Activated CD4-positive, CD25-positive, alpha-beta regulatory T cell treated with anti-CD3 and anti-CD28 coated beads, Interleukin-2, amount 50 U/mL, for 72 hours (primary cell): ENCODE measurements around the gene SBNO1.
"Not testable (repeated sequence)": the region's sequence is repeated elsewhere in the genome, so short reads cannot be mapped to it uniquely, and the experiment has no call there.

ENCODE experiments used
- DNase-seq: peaks from one replicate; pipeline ENCODE4 v3.0.0; 2021

The SBNO1 gene

DNA sequence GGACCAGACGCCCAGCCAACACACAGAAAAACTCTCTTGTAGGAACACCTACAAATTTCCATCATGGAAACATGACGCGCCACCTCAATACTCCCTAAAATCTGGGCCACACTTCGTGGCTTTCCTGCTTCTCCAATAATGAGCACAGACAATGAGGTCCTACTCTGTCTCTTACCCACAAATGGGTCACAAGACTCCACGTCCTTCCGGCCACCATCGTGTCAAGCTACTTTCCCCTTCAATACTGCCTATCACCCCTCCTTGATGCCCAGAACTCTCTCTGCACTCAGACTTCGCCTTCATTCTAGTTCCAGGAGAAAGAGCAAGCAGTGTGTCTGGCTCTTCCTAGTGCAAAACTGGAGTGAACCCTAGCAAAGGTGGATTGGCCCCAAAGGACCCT lies 28.1 kb downstream of the SBNO1 start:
- DNase-seq: no peak

GRCh38 chr12:123335490-123335889 lies 29.2 kb downstream of the SBNO1 start:
- DNase-seq: no peak

- DNase-seq: no peak
These were observed 34.8 kb downstream of the SBNO1 start for GRCh38 chr12:123329799-123330198.

GRCh38 chr12:123319826-123320225 lies 44.8 kb downstream of the SBNO1 start:
- no peak for DNase-seq

DNA sequence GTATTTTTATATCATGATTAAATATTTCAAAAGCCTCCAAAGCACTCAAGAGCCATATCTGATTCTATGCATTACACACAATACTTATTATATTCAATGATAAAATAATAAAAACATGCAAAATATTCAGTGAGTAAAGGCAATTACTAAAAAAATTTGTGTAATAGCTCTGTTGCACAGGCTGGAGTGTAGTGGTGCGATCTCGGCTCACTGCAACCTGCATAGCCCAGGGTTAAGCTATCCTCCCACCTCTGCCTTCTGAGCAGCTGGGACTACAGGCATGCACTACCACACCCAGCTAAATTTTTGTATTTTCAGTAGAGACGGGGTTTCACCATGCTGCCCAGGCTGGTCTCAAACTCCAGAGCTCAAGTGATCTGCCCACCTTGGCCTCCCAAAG lies 45.4 kb downstream of the SBNO1 start:
- DNase-seq: no peak

- not testable (repeated sequence) for DNase-seq
These were observed 51.6 kb downstream of the SBNO1 start for GRCh38 chr12:123313046-123313445.

DNA sequence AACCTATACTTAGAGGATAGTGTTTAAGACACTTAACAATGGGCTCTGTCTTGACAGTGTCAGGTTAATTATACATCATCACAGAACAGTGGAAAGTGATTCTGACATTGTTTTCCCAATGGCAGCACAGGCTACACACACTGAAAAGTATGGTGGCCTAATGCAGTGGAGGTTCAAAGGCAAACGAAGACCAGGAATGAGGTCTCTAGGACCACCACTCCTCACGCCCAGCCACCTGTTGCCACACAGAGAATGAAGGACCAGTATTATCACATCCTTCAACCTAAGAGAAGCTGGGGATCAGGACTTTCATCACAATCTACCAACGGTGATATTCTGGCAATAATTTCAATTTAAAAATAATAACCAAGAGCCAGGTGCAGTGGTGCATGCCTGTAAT lies 58.4 kb downstream of the SBNO1 start:
- DNase-seq: no peak

- DNase-seq: no peak
These were observed 59.5 kb downstream of the SBNO1 start for GRCh38 chr12:123305136-123305535.

GRCh38 chr12:123293178-123293760 lies 71.4 kb downstream of the SBNO1 start:
- DNase-seq: no peak

DNA sequence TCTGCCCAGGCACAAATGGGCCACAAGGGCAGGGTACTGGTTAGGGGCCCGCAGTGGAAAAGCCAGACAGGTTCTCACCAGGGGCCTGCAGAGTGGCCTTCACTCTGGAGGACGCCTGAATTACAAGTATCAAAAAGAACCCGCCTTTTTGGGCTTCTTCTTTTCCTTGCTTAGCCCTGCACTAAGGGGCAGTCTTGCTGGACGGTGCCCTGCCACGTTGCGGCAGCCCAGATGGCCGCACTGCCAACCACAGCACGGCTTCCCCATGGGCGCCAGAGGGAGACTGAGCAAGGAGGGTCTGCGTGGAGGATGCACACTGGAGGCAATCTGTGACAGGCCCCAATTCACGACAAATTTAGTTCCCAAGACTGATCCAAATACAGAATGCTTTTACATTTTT lies 74.7 kb downstream of the SBNO1 start:
- no peak for DNase-seq

GRCh38 chr12:123288751-123289346 lies 75.8 kb downstream of the SBNO1 start:
- DNase-seq: no peak

DNA sequence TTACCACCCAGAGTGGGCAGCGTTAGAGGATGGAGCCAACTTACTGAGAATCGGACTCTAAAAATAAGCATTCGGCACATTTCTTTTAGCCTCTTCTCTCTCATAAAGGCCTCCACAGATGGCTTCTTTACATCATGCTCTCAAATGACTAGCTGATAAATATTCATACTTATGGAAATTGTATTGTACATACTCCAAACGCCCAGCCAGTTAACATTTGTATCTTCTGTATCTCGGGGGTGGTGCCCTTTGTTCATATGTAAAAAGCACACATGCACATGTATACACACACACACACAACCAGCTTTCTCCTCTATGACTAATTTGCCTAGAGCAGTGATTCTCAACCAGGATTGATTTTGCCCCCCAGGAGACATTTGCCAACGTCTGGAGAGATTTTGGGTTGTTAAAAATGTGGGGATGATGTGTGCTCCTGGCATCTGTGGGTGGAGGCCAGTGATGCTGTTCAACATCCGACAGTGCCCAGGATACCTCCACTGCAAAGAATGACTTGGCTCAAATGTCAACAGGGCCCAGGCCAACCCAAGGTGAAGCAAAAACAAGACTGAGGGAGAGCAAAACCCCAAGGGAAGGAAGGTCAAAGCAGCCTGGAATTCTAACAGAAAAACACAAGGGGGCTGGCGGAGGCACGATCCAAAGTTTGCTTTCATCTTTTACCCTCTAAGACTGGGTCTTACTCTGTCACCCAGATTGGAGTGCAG lies 77.8 kb downstream of the SBNO1 start:
- DNase-seq: no peak

- no peak for DNase-seq
These were observed 80.0 kb downstream of the SBNO1 start for GRCh38 chr12:123284669-123285068.

GRCh38 chr12:123283461-123283860 lies 81.2 kb downstream of the SBNO1 start:
- no peak for DNase-seq

DNA sequence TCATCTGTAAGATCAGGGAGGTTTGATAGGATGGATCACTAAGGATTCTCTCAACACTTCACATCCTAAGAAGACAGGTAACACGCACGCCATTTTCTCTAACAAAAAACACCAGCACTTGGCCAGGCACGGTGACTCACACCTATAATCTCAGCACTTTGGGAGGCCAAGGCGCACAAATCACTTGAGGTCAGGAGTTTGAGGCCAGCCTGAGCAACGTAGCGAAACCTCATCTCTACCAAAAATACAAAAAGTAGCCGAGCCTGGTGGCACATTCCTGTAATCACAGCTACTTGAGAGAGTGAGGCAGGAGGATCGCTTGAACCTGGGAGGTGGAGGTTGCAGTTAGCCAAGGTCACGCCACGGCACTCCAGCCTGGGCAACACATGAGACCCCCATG lies 82.5 kb downstream of the SBNO1 start:
- DNase-seq: no peak

GRCh38 chr12:123280971-123281370 lies 83.7 kb downstream of the SBNO1 start:
- no peak for DNase-seq

DNA sequence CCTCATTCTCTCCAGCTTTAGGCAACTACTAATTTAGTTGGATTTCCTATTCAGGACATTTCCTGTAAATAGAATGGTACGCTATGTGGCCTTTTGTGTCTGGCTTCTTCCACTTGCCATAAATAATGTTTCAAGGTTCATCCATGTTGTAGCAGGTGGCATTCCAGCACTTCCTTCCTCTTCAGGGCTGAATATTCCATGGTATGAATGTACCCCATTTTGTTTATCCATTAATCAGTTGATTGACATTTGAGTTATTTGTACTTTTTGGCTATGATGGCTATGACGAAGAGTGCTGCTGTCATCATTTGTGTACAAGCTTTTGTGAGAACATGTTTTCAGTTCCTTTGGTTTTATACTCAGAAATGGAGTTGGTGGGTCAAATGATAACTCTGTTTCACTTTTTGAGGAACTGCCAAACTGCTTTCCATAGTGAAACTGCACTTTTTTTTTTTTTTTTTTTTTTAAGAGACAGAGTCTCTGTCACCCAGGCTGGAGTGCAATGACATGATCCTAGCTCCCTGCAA lies 86.5 kb downstream of the SBNO1 start:
- DNase-seq: no peak

GRCh38 chr12:123273166-123273565 lies 91.5 kb downstream of the SBNO1 start:
- no peak for DNase-seq

DNA sequence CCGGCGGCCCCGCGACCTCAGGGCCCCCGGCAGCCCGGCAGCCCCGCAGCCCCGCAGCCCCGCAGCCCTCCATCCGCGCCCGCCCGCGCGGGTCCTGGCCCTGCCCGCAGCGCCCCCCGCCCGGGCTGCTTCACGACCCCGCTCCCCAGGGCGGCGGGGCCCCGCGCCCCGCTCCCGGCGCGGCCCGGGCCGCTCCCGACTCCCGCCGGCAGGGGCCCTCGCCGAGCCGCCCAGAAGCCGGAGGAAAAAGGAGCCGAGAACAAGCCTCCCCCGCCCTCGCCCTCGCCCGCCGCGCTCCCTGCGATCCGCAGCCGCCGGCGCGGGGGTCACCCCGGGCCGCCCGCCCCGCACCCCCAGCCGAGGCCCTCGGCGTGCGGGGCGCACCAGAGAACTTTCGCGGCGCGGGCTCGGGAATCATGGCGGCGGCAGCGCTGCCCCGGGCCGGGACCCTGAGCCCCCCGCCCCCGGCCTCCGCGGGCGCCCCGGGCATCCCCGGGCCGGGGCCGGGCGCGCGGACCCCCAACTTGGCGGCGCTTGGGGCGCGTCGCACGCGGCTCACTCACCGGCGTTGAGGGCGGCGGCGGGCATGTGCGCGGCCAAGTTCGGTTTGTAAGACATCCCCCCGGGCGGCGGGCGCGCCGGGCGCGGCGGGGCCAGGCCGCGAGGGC lies 93.5 kb downstream of the SBNO1 start:
- peak; percentile 81 for DNase-seq

- peak; percentile 34 for DNase-seq
These were observed 94.2 kb downstream of the SBNO1 start for GRCh38 chr12:123270214-123271000.

DNA sequence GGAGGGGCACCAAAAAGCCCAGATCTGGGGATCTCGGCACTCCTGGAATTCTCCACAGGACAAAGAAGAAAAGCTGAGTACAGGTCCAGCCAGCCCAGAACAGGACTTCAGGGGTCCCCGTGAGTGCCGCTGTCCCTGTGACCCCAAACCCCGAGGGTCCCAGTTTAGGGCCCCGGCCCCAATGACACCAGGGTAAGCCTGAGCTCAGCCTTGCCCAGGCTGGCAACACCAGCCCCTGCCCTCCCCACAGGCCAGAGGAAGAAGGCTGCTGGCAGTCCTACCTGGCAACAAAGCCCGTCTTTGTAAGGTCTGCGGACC lies 94.8 kb downstream of the SBNO1 start:
- no peak for DNase-seq

- peak; percentile 36 for DNase-seq
These were observed 95.2 kb downstream of the SBNO1 start for GRCh38 chr12:123269395-123269892.

DNA sequence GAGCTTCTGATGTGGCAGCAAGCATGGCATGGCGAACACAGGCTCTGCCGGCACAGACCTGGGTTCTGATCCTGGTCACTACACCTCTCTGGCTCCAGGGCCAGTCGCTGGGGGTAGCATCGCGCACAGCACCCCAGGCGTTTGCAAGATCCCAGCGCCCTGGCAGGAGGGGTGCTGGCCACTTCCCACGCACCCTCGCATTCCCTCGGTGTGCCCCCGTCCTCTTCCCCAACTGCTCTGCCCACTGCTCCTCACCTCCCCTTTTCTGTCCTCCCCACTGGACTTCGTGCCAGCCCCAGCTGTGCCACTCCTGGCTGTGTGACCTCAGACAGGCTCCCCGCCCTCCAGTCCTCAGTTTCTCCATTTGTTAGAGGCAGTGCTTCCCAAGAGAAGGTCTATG lies 95.8 kb downstream of the SBNO1 start:
- no peak for DNase-seq
